NOMO-1 (cell line): Measurements from ENCODE around the gene FRMD4A.
"Not testable (repeated sequence)": the region's sequence is repeated elsewhere in the genome, so short reads cannot be mapped to it uniquely, and the experiment has no call there.

Source experiments
- DNase-seq, 2 experiments: peaks; one replicate each; lab custom pipeline; 2025; ENCODE audit not compliant: unreplicated experiment in 2 of 2; lab: John Stamatoyannopoulos, UW

The FRMD4A gene

DNA sequence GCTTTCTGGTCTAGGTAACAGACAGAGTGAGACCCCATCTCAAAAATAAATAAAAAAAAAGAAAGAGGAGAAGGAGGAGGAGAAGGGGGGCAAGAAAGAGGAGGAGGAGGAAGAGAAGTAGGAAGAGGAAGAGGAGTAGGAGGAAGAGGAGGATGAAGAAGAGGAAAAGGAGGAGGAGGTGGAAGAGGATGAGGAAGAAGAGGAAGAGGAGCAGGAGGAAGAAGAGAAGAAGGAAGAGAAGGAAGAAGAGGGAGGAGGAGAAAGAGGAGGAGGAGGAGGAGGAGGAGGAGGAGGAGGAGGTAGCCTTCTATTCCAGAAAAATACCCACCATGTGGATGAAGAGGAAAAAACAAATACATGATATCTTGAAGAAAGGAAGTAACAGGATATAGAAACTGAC lies 172.1 kb downstream of the FRMD4A start:
- no peak for DNase-seq

GRCh38 chr10:14156104-14156503 lies 174.6 kb downstream of the FRMD4A start:
- DNase-seq, result no peak

- DNase-seq, result no peak
These were observed 177.1 kb downstream of the FRMD4A start for GRCh38 chr10:14153570-14154055.

DNA sequence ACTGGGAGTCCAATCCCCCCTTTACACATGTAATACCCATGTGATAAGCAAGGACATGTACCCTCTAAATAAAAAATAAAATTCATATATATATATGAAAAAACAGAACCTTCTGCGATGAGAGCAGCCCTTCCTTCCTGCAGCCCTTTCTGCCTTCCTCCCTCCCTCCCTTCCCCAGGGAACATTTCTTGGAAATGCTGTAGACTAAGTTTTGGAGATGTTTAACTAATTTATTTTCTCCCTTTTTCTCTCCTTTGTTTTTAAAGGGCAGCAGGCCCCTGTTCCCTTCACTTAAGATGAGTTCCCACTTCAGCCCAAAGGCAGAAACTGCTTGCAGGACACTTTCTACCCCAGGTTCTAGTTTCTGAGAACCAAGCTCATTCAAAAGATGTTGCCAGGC lies 179.2 kb downstream of the FRMD4A start:
- no peak for DNase-seq

DNA sequence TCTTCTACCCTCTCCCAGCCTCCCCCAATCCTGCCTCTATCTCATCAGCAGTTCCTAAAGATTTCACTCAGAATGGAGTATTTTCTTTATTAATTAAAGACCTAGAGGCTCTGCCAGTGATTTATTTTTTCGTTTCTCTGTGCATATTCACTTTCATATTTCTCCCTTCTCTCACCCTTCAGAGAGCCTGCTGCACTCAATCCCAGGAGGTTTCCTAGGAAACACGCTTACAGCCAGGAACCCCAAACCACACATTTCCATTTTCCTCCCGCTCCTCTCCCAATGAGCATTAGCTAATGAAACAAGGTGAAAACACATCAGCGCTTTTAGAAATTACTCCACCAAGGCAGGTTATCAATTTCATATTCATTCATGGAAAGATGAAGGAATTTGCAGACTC lies 180.2 kb downstream of the FRMD4A start:
- DNase-seq, result no peak

- DNase-seq, result no peak
These were observed 184.2 kb downstream of the FRMD4A start for GRCh38 chr10:14146501-14146900.

DNA sequence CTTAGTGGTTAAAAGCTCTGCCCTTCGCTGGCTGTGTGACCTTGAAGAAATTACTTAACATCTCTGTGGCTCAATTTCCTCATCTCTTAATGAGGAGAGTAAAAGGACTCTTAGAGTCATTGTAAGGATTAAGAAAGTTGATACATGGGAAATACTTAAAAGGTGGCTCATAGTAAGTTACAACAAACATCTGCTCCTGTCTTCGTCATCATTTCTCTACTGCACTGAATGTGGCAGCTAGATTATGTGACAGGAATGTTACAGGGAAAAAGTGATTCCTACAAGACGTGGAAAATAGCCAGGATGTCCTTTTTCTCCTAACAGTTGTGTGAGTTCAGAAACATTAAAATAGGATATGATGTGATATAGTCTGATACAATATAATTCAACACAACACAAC lies 184.7 kb downstream of the FRMD4A start:
- no peak for DNase-seq

GRCh38 chr10:14144451-14144850 lies 186.3 kb downstream of the FRMD4A start:
- no peak for DNase-seq

GRCh38 chr10:14142606-14143250 lies 188.0 kb downstream of the FRMD4A start:
- DNase-seq, result no peak

- DNase-seq, result no peak
These were observed 189.4 kb downstream of the FRMD4A start for GRCh38 chr10:14141283-14141682.

- no peak for DNase-seq
These were observed 193.3 kb downstream of the FRMD4A start for GRCh38 chr10:14137391-14137790.

GRCh38 chr10:14135196-14135595 lies 195.5 kb downstream of the FRMD4A start:
- DNase-seq, result not testable (repeated sequence)

GRCh38 chr10:14134275-14134674 lies 196.4 kb downstream of the FRMD4A start:
- DNase-seq, result no peak

DNA sequence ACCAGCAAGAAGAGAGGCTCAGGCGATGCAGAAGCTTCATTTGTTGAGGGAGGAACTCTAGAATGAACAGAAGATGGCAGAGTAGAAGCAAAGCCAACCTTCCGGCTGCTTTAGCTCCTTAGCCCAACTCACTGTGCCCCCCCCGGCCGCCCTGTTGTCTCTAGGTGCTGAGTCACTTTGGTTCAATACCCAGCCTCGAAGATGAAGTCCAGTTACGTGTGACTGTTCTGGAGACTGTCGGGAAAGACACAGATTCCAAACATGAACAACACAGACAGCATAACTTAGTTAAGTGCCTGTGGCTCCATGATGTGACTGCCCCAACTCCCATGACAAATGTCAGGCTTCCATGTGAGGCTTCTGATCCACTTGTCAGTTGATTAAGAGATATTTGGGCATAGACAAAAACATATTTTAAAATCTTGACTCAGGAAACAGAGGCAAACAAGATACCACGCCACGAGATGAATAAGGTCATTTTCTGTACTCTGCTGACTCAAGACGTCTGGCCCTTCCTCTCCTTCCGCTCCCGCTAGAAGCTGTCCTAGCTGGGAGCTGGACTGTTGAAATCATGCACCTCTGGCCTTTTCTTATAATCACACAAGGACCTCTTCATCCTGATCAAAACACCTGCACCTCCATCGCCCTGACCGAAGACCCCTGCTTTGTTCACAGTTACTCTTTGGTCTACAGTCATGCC lies 199.3 kb downstream of the FRMD4A start:
- DNase-seq, result no peak

GRCh38 chr10:14129770-14130169 lies 201.0 kb downstream of the FRMD4A start:
- no peak for DNase-seq

DNA sequence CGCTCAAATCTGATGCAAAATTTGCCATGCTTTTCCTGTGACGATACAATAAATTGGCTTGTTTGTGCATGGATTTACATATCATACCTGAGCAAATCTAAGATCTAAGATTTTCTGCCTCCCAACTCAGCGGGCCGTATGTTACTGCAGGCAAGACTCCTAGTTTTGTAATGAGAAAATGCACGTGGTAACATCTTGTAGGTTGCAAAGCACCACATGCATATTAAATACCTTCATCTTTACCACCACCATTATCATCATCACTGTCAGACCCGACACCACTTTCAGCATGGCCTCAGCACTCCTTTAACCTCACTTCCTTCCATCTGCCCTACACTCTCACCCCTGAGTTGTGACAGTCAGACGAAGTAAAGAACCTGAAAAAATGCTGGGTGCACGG lies 202.2 kb downstream of the FRMD4A start:
- DNase-seq, result no peak

- no peak for DNase-seq
These were observed 203.9 kb downstream of the FRMD4A start for GRCh38 chr10:14126697-14127440.

DNA sequence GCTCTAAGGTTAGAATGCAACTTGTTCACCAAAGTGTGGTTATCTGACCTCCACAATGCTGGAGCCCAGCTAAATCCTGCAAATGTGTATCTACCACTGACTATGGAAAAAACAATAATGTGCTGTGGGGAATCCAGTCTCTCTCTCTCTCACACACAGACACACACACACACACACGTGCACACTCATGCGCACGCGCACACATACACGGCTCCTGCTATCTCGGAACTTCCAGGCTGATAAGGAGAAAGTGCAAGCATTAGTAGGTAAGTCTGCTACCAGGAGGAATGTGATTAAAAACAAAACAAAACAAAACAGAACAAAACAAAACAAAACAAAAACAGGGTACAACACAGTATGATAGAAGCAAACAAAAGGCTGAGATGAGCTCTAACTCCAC lies 205.2 kb downstream of the FRMD4A start:
- no peak for DNase-seq

DNA sequence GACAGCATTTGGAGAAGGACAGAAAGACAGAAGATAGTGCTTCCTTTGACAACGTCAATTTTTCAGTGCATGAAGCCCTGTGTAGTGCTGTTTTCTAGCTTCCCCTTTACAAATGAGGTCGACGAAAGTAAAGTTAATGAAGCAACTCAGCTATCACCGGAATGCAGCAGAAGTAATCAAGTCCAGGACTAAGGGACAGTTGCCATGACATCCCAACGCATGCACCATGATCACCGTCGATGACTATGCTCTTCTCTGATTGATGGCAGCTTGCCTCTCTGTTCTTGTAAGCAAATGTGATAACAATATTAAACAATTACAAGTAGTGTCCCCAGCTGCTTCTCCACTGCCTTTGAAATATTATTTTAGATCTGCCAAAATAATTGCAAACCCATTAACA lies 205.8 kb downstream of the FRMD4A start:
- no peak for DNase-seq

DNA sequence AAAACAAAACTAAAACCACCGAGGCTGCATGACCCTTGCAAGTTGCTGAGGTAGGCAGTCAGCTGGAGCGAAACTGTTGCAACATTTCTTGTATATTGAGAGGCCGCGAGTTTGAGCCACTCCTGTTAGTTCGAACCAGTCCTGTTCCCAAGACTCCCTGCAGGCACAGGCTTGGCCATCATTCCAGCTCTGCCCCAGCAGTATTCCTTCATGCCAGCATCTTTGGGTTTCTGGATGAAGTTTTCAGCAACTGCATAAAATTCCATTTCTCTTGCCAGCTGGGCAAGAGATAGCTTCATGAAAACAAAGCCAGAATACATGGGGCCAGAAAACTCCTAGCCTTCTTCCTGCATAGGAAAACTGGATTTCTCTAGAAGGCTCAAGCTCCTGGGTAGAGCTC lies 207.6 kb downstream of the FRMD4A start:
- no peak for DNase-seq

- no peak for DNase-seq
These were observed 209.9 kb downstream of the FRMD4A start for GRCh38 chr10:14120812-14121211.

DNA sequence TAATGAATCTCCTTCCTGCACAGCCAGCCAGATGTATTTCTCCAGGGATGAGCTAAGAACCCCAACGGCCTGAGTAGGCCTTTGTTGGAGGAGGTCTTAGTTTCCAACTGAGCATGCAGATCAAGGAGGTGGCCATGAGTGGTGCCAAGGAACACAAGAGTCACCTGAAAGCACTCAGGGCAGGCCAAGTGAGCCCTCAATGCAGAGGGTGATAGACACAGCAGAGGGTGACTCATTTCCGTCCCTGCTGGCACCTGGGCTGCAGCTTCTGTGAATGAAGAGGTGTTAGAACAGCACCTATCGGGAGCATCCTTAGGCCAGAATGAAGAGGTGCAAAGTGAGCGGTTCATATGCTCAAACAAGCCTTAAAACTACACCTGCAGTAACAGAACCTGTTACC lies 211.8 kb downstream of the FRMD4A start:
- DNase-seq, result no peak
